Osteocyte (in vitro differentiated cells): ENCODE results near the gene WDR18. TPM values are rescaled to one million over a fixed set of nuclear protein-coding genes. Genes with fewer than 3 reads are reported as not detected.

ENCODE experiments used
- DNase-seq: peaks from one replicate; pipeline ENCODE4 v3.0.0; 2021; ENCODE audit warnings: mixed read lengths; ENCODE audit not compliant: unreplicated experiment; ENCODE audit errors: extremely low spot score
- H3K27ac Mint-ChIP-seq: one replicate; pipeline ENCODE4 v1.8.0; 2021; ENCODE audit warnings: mild to moderate bottlenecking, mixed read lengths; ENCODE audit not compliant: unreplicated experiment
- H3K27me3 Mint-ChIP-seq: one replicate; pipeline ENCODE4 v1.8.0; 2021; ENCODE audit warnings: mixed read lengths; ENCODE audit not compliant: unreplicated experiment
- H3K36me3 Mint-ChIP-seq: one replicate; pipeline ENCODE4 v1.8.0; 2021; ENCODE audit warnings: mixed read lengths; ENCODE audit not compliant: unreplicated experiment
- H3K4me1 Mint-ChIP-seq: one replicate; pipeline ENCODE4 v1.8.0; 2021; ENCODE audit warnings: mixed read lengths; ENCODE audit not compliant: unreplicated experiment
- H3K4me3 Mint-ChIP-seq: one replicate; pipeline ENCODE4 v1.8.0; 2021; ENCODE audit warnings: mild to moderate bottlenecking, moderate library complexity, mixed read lengths; ENCODE audit not compliant: unreplicated experiment
- H3K9me3 Mint-ChIP-seq: one replicate; pipeline ENCODE4 v1.8.0; 2021; ENCODE audit warnings: mixed read lengths; ENCODE audit not compliant: unreplicated experiment
- total RNA-seq: library from RNA; stranded (reverse); gene quantifications from 2 replicates; pipeline ENCODE4 v1.2.1, GENCODE V29; 2021
- TF ChIP-seq, protein P1 (sequence below): fragments of 200-600 bp; sonication (generic); IDR thresholded peaks from 2 replicates; pipeline ENCODE4 v1.5.0; 2021; ENCODE audit warnings: antibody characterized with exemption, mild to moderate bottlenecking, moderate library complexity

WDR18 gene
- total RNA-seq, 1 donor from 2014 or later, result 61.2 TPM

- Mint-ChIP-seq H3K36me3 (peaks cover 16% of the 10 kb centered on the region), H3K4me1 (peaks cover 20% of the 10 kb centered on the region), H3K9me3 (no peaks in the 10 kb centered on the region), H3K27ac (peak overlapping the region; percentile 24), H3K4me3 (no peak overlapping the region), H3K27me3 (no peaks in the 10 kb centered on the region)
- TF ChIP-seq, protein P1, sequence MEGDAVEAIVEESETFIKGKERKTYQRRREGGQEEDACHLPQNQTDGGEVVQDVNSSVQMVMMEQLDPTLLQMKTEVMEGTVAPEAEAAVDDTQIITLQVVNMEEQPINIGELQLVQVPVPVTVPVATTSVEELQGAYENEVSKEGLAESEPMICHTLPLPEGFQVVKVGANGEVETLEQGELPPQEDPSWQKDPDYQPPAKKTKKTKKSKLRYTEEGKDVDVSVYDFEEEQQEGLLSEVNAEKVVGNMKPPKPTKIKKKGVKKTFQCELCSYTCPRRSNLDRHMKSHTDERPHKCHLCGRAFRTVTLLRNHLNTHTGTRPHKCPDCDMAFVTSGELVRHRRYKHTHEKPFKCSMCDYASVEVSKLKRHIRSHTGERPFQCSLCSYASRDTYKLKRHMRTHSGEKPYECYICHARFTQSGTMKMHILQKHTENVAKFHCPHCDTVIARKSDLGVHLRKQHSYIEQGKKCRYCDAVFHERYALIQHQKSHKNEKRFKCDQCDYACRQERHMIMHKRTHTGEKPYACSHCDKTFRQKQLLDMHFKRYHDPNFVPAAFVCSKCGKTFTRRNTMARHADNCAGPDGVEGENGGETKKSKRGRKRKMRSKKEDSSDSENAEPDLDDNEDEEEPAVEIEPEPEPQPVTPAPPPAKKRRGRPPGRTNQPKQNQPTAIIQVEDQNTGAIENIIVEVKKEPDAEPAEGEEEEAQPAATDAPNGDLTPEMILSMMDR, result no peak
- DNase-seq, result no peak
Observed at GRCh38 chr19:962683-963400, 21.3 kb upstream of the WDR18 start.

DNA sequence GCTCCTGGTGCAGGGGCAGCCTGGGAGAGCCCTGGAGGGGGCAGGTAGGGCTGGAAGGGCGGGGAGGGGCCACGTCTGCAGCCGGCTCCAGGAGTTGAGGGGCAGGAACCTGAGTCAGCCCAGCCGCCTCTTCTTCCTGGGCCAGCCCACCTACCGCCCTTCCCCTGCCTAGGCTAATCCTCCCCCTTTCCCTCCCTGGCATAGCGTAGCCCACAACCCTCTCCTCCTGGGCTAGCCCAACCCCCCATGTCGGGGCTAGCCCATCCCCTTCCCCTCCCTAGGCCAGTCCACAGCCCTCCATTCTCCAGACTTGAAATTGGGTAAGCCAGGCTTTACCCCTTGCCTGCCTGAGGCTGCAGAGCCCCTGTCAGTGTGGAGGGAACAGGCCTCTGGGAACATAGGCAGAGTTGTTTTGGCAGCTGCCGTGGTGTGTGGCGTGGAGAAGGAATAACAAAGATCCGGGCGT lies 20.6 kb upstream of the WDR18 start:
- peaks cover 20% of the 10 kb centered on the region for H3K4me1 Mint-ChIP-seq
- no peak overlapping the region for H3K4me3 Mint-ChIP-seq
- no peak for DNase-seq
- no peaks in the 10 kb centered on the region for H3K27me3 Mint-ChIP-seq
- peaks cover 20% of the 10 kb centered on the region for H3K36me3 Mint-ChIP-seq
- peak overlapping the region; percentile 24 for H3K27ac Mint-ChIP-seq
- no peaks in the 10 kb centered on the region for H3K9me3 Mint-ChIP-seq
- TF ChIP-seq, protein P1, result no peak

DNA sequence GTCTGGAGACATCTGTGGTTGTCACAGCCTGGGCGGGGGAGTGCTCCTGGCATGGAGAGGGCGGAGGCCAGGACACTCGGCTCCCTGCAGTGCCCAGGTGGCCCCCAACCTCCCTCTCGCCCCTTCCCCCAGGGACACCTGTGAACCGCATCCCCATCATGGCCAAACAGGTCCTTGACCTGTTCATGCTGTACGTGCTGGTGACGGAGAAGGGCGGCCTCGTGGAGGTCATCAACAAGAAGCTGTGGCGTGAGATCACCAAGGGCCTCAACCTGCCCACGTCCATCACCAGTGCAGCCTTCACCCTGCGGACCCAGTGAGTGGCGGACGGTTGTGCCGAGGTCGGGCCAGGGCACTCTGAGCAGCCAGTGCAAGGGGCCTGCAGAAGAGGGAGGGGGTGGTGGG lies 20.0 kb upstream of the WDR18 start:
- Mint-ChIP-seq H3K27me3 (no peaks in the 10 kb centered on the region), H3K9me3 (no peaks in the 10 kb centered on the region), H3K4me3 (no peak overlapping the region), H3K4me1 (peaks cover 20% of the 10 kb centered on the region), H3K27ac (no peak overlapping the region), H3K36me3 (peaks cover 23% of the 10 kb centered on the region)
- DNase-seq, result no peak
- TF ChIP-seq, protein P1, result no peak

- TF ChIP-seq, protein P1, result no peak
- no peak overlapping the region for H3K4me3 Mint-ChIP-seq
- H3K4me1 Mint-ChIP-seq, result peaks cover 20% of the 10 kb centered on the region
- no peaks in the 10 kb centered on the region for H3K9me3 Mint-ChIP-seq
- DNase-seq, result no peak
- peaks cover 23% of the 10 kb centered on the region for H3K36me3 Mint-ChIP-seq
- H3K27me3 Mint-ChIP-seq, result no peaks in the 10 kb centered on the region
- no peak overlapping the region for H3K27ac Mint-ChIP-seq
Observed at GRCh38 chr19:964761-965694, 19.1 kb upstream of the WDR18 start.
